Measurements from ENCODE around the gene FPR1.

DNA sequence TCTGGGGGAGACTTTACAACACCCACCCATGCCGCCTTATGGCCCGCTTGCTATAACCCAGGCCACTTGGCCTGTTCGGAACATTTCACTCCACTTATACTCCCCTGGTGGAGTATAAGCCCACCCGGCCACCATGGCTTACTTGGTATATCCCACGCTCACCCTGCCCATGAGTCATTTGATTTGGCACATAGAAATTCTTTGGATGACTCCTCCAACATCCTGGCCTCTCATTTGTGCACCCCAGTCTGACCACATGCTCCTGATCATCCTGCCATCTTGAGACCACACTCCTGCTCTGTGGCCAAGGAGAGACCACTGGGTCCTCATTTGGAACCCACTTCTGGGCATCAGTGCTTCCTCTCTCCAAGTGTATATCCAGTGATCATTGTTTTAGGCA lies 53.4 kb downstream of the FPR1 start:
- TF ChIP-seq ARNT (IDR thresholded peaks at IDR 0.05): no peak
- no peak for TF ChIP-seq FOXK2 (IDR thresholded peaks at IDR 0.05)
- TF ChIP-seq CTBP1 (IDR thresholded peaks at IDR 0.05; ENCODE audit: borderline replicate concordance): no peak
- no peak for TF ChIP-seq TARDBP (IDR thresholded peaks at IDR 0.05)
- no peak for TF ChIP-seq ELF4 (IDR thresholded peaks at IDR 0.05)
- no peak for TF ChIP-seq ZNF384 (IDR thresholded peaks at IDR 0.05)

All from HEK293T (cell line).